DND-41 (cell line): ENCODE data around the gene RIMS1.

Experiments
- EZH2 ChIP-seq: IDR thresholded peaks from 3 replicates; pipeline ENCODE4 v1.6.1; 2012; ENCODE audit warnings: borderline replicate concordance, low read depth, mild to moderate bottlenecking, moderate library complexity, low read length, inconsistent platforms; ENCODE audit not compliant: severe bottlenecking
- TF ChIP-seq, protein P1 (sequence below): IDR thresholded peaks from 2 replicates; pipeline ENCODE4 v1.5.1; 2012; ENCODE audit warnings: borderline replicate concordance, low read length, moderate library complexity, mild to moderate bottlenecking; ENCODE audit not compliant: poor library complexity, severe bottlenecking; ENCODE audit errors: extremely low read depth

DNA sequence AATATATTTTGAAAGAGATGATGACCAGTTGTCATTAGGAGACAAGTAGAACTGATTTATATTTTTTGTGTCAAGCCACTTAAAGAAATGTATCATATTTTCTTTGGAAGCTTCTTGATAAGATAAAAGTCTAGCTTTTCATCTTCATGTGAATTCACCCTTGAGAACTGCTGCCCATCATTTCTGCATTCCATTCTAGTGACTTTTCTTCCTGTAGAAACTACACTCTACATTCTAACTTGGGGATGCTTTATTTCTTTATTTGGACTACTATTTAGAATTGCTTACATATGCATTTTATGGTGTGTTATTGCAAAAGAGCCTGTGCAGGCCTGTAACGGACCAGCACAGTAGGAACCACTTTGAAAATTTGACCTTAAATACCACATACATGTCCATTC is 400.6 kb downstream of the RIMS1 start:
- TF ChIP-seq EZH2 = no peak
- TF ChIP-seq, protein P1, sequence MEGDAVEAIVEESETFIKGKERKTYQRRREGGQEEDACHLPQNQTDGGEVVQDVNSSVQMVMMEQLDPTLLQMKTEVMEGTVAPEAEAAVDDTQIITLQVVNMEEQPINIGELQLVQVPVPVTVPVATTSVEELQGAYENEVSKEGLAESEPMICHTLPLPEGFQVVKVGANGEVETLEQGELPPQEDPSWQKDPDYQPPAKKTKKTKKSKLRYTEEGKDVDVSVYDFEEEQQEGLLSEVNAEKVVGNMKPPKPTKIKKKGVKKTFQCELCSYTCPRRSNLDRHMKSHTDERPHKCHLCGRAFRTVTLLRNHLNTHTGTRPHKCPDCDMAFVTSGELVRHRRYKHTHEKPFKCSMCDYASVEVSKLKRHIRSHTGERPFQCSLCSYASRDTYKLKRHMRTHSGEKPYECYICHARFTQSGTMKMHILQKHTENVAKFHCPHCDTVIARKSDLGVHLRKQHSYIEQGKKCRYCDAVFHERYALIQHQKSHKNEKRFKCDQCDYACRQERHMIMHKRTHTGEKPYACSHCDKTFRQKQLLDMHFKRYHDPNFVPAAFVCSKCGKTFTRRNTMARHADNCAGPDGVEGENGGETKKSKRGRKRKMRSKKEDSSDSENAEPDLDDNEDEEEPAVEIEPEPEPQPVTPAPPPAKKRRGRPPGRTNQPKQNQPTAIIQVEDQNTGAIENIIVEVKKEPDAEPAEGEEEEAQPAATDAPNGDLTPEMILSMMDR = no peak
